ENCODE data around the gene TCEA2. TPM values are rescaled to one million over a fixed set of nuclear protein-coding genes. Genes with fewer than 3 reads are reported as not detected.

Gene TCEA2
- total RNA-seq, 4 donors from 2014 or later: 5.6 to 94.3 (median 14.8) TPM

GRCh38 chr20:64081624-64081964 is 18.6 kb downstream of the TCEA2 start:
- Histone ChIP-seq H3K4me1 (peaks cover 13 to 48% (median 27%) of the 10 kb centered on the region in 4 donors), H3K36me3 (no peaks in the 10 kb centered on the region), H3K27ac (no peak overlapping the region), H3K27me3 (peaks cover 69% of the 10 kb centered on the region), H3K4me3 (no peak overlapping the region), H3K9me3 (no peaks in the 10 kb centered on the region)
- in situ Hi-C loops (cut with MboI; ENCODE audit: low pct_ligation_motif_present in 1 of 4, low pct_unique_long_range_greater_than_20kb in 1 of 4, low sequenced_read_pairs in 3 of 4): no loop called here
- TF ChIP-seq POLR2AphosphoS5 (IDR thresholded peaks at IDR 0.05): no peak
- TF ChIP-seq EP300 (IDR thresholded peaks at IDR 0.05; ENCODE audit: low read depth): no peak
- TF ChIP-seq CTCF (IDR thresholded peaks at IDR 0.05): no peak
- no peak for TF ChIP-seq POLR2A (IDR thresholded peaks at IDR 0.05)
- intact Hi-C loops (cut with DNase I; ENCODE audit: low total_unique reads): no loop called here
- 69% methylated on average over 6 of the region's 6 CpGs; no CpG with 5 or more reads in 1 of the 2 donors for WGBS, 2 donors (ENCODE audit: low coverage in 1 of 2)
- DNase-seq: no peak

- 27% methylated on average over 13 of the region's 13 CpGs; no CpG with 5 or more reads in 1 of the 2 donors for WGBS, 2 donors (ENCODE audit: low coverage in 1 of 2)
- in situ Hi-C loops (cut with MboI; ENCODE audit: low pct_ligation_motif_present in 1 of 4, low pct_unique_long_range_greater_than_20kb in 1 of 4, low sequenced_read_pairs in 3 of 4) (no loop called here), intact Hi-C loops (cut with DNase I; ENCODE audit: low total_unique reads) (no loop called here)
- H3K36me3 ChIP-seq: no peaks in the 10 kb centered on the region
- peaks cover 13 to 48% (median 27%) of the 10 kb centered on the region in 4 donors for H3K4me1 ChIP-seq
- no peak overlapping the region for H3K27ac ChIP-seq
- H3K27me3 ChIP-seq: peaks cover 69% of the 10 kb centered on the region
- DNase-seq: no peak
- no peak overlapping the region for H3K4me3 ChIP-seq
- TF ChIP-seq POLR2AphosphoS5 (IDR thresholded peaks at IDR 0.05) (no peak), EP300 (IDR thresholded peaks at IDR 0.05; ENCODE audit: low read depth) (no peak), POLR2A (IDR thresholded peaks at IDR 0.05) (no peak), CTCF (IDR thresholded peaks at IDR 0.05) (no peak)
- H3K9me3 ChIP-seq: no peaks in the 10 kb centered on the region
Observed at GRCh38 chr20:64082126-64082731, 19.2 kb downstream of the TCEA2 start.

DNA sequence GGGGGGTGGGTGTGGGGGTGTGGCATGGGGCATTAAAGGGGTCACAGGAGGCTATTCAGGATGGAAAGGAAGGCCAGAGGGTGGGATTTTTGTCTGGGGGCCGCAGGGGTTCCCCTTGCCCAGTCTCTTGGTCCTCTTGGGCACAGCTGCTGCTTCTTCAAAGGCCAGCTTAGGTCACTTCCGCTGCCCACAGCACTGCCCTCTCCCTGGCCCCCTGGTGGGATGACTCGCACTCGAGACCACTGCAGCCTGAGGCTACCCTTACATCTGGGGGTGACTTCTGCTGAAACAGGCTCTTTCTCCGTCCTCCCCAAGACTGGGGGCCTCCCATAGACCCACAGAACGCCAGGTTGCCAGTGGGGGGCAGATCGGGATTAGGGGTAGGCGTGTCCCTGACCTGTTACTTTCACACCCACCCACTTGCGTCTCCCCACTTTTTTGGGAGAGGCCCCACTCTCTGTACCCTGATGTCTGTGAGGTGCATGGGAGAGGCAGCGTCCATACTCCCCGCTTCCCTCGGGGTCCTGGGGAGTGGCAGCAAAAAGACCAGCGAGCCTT is 19.9 kb downstream of the TCEA2 start:
- no peaks in the 10 kb centered on the region for H3K9me3 ChIP-seq
- peaks cover 71% of the 10 kb centered on the region for H3K27me3 ChIP-seq
- H3K4me3 ChIP-seq: peak overlapping the region in 2 of 4 donors; percentile 49 to 59
- intact Hi-C loops (cut with DNase I; ENCODE audit: low total_unique reads) (no loop called here), in situ Hi-C loops (cut with MboI; ENCODE audit: low pct_ligation_motif_present in 1 of 4, low pct_unique_long_range_greater_than_20kb in 1 of 4, low sequenced_read_pairs in 3 of 4) (no loop called here)
- peaks cover 13 to 46% (median 27%) of the 10 kb centered on the region in 4 donors for H3K4me1 ChIP-seq
- no peak overlapping the region for H3K27ac ChIP-seq
- no peak for DNase-seq
- WGBS, 2 donors (ENCODE audit: low coverage in 1 of 2): 13 to 63% methylated on average over 1 to 13 of the region's 13 CpGs
- no peak for TF ChIP-seq POLR2A (IDR thresholded peaks at IDR 0.05)
- no peak for TF ChIP-seq EP300 (IDR thresholded peaks at IDR 0.05; ENCODE audit: low read depth)
- no peak for TF ChIP-seq CTCF (IDR thresholded peaks at IDR 0.05)
- TF ChIP-seq POLR2AphosphoS5 (IDR thresholded peaks at IDR 0.05): no peak
- no peaks in the 10 kb centered on the region for H3K36me3 ChIP-seq

GRCh38 chr20:64083378-64083803 is 20.4 kb downstream of the TCEA2 start:
- Histone ChIP-seq H3K9me3 (no peaks in the 10 kb centered on the region), H3K27me3 (peaks cover 70% of the 10 kb centered on the region), H3K4me3 (peak overlapping the region; percentile 16 to 59 (median 40)), H3K27ac (no peak overlapping the region), H3K36me3 (no peaks in the 10 kb centered on the region), H3K4me1 (peaks cover 12 to 41% (median 24%) of the 10 kb centered on the region in 4 donors)
- peak; percentile 71 for DNase-seq
- intact Hi-C loops (cut with DNase I; ENCODE audit: low total_unique reads) (no loop called here), in situ Hi-C loops (cut with MboI; ENCODE audit: low pct_ligation_motif_present in 1 of 4, low pct_unique_long_range_greater_than_20kb in 1 of 4, low sequenced_read_pairs in 3 of 4) (no loop called here)
- WGBS, 2 donors (ENCODE audit: low coverage in 1 of 2): 3% methylated on average over 15 of the region's 52 CpGs; no CpG with 5 or more reads in 1 of the 2 donors
- TF ChIP-seq POLR2A (IDR thresholded peaks at IDR 0.05): no peak
- TF ChIP-seq EP300 (IDR thresholded peaks at IDR 0.05; ENCODE audit: low read depth): no peak
- TF ChIP-seq CTCF (IDR thresholded peaks at IDR 0.05): peak; percentile 31 to 53 (median 46)
- TF ChIP-seq POLR2AphosphoS5 (IDR thresholded peaks at IDR 0.05): no peak
